ENCODE measurements around the gene GIGYF2.

Gene GIGYF2

GRCh38 chr2:232865165-232865564 is 168.0 kb downstream of the GIGYF2 start:
- no peak for DNase-seq (ENCODE audit: low read depth)
- no peak overlapping the region for H3K4me3 ChIP-seq (replicated peaks; ENCODE audit: low read depth, low read length)
- no peak for TF ChIP-seq CTCF (IDR thresholded peaks at IDR 0.05; ENCODE audit: low read length, missing control alignments)

GRCh38 chr2:232866104-232866503 is 169.0 kb downstream of the GIGYF2 start:
- no peak for TF ChIP-seq CTCF (IDR thresholded peaks at IDR 0.05; ENCODE audit: low read length, missing control alignments)
- no peak for DNase-seq (ENCODE audit: low read depth)
- no peak overlapping the region for H3K4me3 ChIP-seq (replicated peaks; ENCODE audit: low read depth, low read length)

- no peak for DNase-seq (ENCODE audit: low read depth)
- no peak for TF ChIP-seq CTCF (IDR thresholded peaks at IDR 0.05; ENCODE audit: low read length, missing control alignments)
- H3K4me3 ChIP-seq (replicated peaks; ENCODE audit: low read depth, low read length): no peak overlapping the region
These were observed 172.2 kb downstream of the GIGYF2 start for GRCh38 chr2:232869138-232870017.

- no peak for DNase-seq (ENCODE audit: low read depth)
- TF ChIP-seq CTCF (IDR thresholded peaks at IDR 0.05; ENCODE audit: low read length, missing control alignments): no peak
These were observed 173.1 kb downstream of the GIGYF2 start, which contains the start of gene SNORC for GRCh38 chr2:232870018-232870765. SNORC (plus strand) TSS chr2:232870264; CDS start chr2:232870342, 78 bp downstream.

DNA sequence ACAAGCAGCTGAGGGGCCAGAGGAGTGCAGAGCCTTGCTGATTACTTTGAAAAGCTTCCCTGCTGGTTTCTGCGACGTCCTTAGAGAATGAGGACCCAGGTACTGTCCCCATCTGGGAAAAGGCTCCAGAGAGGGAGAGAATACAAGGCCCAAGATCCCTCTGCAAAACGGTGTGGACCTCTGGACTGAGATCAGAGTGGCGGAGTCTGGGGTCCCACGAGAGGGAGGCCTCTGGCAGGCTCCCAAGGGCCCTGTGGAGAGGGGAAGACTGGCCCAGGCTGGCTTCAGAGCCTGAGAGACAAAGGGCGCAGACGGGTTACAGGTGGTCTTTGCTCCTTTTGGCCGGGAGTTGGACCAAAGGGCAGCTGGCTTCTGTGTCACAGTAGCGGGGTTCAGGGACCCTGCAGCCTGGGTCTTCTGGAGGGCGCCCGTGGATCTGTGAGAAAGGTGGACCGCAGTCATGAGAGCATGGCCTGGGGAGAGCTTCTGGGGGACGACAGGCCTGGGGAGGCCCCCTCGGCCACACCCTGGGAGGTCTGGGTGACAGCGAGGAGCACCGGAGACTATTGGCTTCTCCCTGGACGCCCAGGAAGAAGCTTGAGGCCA is 173.7 kb downstream of the GIGYF2 start:
- no peak for DNase-seq (ENCODE audit: low read depth)
- no peak overlapping the region for H3K4me3 ChIP-seq (replicated peaks; ENCODE audit: low read depth, low read length)
- TF ChIP-seq CTCF (IDR thresholded peaks at IDR 0.05; ENCODE audit: low read length, missing control alignments): no peak

More at GRCh38 chr2:232870018-232870765, 173.1 kb downstream of the GIGYF2 start, which contains the start of gene SNORC:
- H3K4me3 ChIP-seq (replicated peaks; ENCODE audit: low read depth, low read length): no peak within 1 kb of the TSS

DNA sequence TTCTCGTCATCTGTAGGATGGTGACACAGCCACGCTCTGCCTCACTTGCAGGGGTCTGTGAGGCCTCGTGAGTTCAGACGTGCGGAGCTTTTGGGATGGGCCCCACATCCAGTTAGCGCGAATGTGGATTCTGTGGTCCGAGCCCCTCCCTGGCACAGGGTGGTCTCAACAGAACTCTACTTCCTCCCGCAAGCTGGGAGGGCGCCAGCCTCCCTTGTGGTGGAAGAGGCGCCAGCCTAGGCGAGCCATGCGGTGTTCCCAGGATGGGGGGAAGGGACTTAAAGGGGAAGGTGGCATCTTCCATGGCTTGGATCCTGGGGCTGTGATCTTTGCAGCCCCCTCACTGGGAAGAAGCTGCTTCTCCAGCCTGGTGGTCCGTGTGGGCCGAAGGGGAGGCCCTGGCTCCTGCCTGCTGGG is 174.3 kb downstream of the GIGYF2 start:
- H3K4me3 ChIP-seq (replicated peaks; ENCODE audit: low read depth, low read length): no peak overlapping the region
- TF ChIP-seq CTCF (IDR thresholded peaks at IDR 0.05; ENCODE audit: low read length, missing control alignments): no peak
- DNase-seq (ENCODE audit: low read depth): no peak

Data from fibroblast of pulmonary artery (primary cell).